HepG2 (cell line): ENCODE data around the gene TXNRD2.
A peak's percentile ranks its signal among the peaks of the same experiment; 100 is the strongest.

Experiments
- ZNF10 ChIP-seq: sonication (generic); formaldehyde crosslinking; IDR thresholded peaks from 2 replicates; pipeline ENCODE4 v1.4.0; 2020; ENCODE audit warnings: mild to moderate bottlenecking, low read depth, missing genetic modification reagents, borderline replicate concordance
- TF ChIP-seq, protein P1 (sequence below): sonication (generic); formaldehyde crosslinking; IDR thresholded peaks from 2 replicates; pipeline ENCODE4 v1.5.0; 2020; ENCODE audit warnings: mild to moderate bottlenecking, missing genetic modification reagents, moderate library complexity

DNA sequence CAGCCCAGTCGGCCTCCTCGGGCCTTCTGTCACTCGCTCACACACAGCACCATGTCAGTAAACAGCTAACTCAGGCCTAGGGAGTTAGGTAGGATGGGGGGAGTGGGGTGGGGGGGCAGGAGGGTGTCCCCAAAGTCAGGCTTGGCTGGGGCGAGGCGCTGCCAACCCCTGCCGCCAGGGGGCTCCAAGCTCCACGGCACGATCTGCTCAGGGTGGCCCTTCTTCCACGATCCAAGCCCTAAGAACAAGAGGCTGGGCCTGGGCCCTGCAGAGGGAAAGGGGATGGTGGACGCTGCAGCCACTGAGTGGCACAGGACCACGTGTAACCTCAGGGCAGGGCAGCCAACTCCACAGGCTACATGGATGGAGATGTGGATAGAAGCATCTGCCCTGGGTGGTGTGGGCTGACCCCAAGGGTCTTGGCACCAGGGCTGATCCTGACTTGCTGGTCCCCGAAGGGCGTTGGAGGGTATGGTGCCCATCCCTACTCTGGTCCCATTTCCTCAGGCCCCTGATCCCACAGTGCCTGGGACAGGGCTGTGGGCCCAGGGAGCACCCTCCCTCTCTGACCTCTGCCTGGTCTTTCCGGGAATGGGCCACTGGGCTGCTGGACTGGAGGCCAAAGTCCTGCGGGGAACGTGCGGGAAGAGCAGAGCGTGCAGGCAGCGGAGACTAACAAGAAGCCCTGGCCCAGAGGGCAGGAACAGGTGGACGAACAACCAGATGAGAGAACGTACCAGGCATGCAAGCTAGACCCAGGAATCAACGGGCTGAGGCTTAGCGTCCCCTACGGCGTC is 29.1 kb upstream of the TXNRD2 start:
- TF ChIP-seq, protein P1, sequence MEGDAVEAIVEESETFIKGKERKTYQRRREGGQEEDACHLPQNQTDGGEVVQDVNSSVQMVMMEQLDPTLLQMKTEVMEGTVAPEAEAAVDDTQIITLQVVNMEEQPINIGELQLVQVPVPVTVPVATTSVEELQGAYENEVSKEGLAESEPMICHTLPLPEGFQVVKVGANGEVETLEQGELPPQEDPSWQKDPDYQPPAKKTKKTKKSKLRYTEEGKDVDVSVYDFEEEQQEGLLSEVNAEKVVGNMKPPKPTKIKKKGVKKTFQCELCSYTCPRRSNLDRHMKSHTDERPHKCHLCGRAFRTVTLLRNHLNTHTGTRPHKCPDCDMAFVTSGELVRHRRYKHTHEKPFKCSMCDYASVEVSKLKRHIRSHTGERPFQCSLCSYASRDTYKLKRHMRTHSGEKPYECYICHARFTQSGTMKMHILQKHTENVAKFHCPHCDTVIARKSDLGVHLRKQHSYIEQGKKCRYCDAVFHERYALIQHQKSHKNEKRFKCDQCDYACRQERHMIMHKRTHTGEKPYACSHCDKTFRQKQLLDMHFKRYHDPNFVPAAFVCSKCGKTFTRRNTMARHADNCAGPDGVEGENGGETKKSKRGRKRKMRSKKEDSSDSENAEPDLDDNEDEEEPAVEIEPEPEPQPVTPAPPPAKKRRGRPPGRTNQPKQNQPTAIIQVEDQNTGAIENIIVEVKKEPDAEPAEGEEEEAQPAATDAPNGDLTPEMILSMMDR (CRISPR knock-in tag) = peak; percentile 94
- TF ChIP-seq ZNF10 = no peak
